ENCODE results near the gene ZNF76. TPM values are rescaled to one million over a fixed set of nuclear protein-coding genes. Genes with fewer than 3 reads are reported as not detected.

ZNF76 gene
- total and polyA plus RNA-seq, 2 of the 8 experiments (the other 6 are each of a cell fraction or from before 2014, with no cell fraction given) = 17.9 to 23.9 TPM

- TF ChIP-seq BCL11A (IDR thresholded peaks at IDR 0.05; ENCODE audit: low read depth in 2 of 2, low read length in 2 of 2) = no peak
Measured at GRCh38 chr6:35267446-35267845, 7.9 kb downstream of the ZNF76 start (continued).
